ENCODE measurements around the gene CASP7. TPM values are rescaled to one million over a fixed set of nuclear protein-coding genes. Genes with fewer than 3 reads are reported as not detected.

Gene CASP7
- total and polyA plus RNA-seq, 4 donors: 8.8 to 25.0 (median 11.4) TPM

DNA sequence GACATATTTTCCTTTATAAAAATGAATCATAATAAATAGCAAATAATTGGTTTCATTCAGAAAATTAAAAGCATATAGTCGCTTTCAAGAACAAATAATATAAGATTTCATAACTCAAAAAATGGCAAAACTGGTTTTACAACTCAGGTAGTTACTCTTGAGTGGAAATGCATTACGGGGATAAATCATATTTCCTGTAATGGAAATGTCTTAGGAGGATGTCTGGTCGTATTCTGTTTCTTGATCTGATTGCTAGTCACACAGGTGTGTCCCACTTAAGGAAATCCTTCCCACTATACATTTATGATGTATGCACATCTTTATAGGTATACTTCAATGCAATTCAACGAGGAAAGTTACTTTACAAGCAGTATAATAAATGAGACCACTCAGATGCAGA lies 36.5 kb upstream of the CASP7 start:
- WGBS: 83% methylated on average over 4 of the region's 4 CpGs
- no peak overlapping the region for H3K27ac ChIP-seq (ENCODE audit: low read depth in 1 of 2, low read length in 2 of 2)

DNA sequence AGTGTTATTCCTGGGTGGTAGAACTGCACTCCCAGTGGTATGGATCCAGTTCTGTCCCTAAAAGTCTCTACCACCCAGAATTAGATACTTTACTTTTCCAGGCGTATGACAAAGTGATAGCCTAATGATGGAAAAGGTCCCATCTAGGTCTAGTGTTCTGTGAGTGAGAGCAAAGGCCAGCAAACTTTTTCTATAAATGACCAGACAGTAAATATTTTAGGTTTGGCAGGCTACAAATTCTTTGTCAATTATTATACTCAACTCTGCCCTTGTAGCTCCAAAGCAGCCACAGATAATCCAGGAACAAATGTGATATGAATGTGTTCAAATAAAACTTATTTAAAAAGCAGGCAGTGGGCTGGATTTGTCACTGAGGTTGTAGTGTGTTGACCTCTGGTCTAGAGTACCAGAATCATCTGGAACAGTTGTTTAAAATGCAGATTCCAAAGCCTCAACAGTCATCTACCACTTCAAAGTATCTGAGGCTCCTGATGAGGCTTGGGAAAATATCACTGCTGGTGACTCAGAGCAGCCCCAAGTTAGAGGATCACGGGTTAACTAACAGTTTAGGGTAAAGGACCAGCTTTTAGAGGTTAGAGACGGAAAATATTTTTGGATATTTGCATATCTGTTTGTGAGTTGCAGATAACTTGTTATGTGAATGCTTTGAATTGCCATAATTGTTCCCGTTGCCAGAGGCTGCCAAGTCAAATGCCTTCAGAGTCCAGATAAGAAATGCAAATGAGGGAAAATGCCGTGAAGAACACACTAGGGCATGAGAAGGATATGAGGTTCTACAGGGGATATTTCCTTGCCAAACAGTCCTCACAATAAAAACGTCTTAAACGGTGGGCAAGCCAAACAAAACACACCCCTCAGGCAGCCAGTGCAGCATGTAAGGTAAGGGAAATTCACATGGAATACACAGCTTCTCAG lies 35.3 kb upstream of the CASP7 start:
- TF ChIP-seq HNF4G (IDR thresholded peaks at IDR 0.05) (peak; percentile 29), EGR1 (IDR thresholded peaks at IDR 0.05; ENCODE audit: low read depth in 2 of 2) (no peak), FOXA1 (IDR thresholded peaks at IDR 0.05) (no peak), JUND (IDR thresholded peaks at IDR 0.05) (peak in 1 of 2 donors; percentile 21), RAD21 (IDR thresholded peaks at IDR 0.05) (no peak), NR2F2 (IDR thresholded peaks at IDR 0.05) (no peak), YY1 (IDR thresholded peaks at IDR 0.05) (peak; percentile 52), GABPA (IDR thresholded peaks at IDR 0.05 in 1 of 2, conservative IDR thresholded peaks at IDR 0.05 in 1 of 2) (no peak), FOXA2 (IDR thresholded peaks at IDR 0.05) (no peak), RXRA (IDR thresholded peaks at IDR 0.05) (peak in 1 of 2 donors; percentile 67), SP1 (IDR thresholded peaks at IDR 0.05) (peak; percentile 38), TAF1 (conservative IDR thresholded peaks at IDR 0.05) (no peak), HNF4A (conservative IDR thresholded peaks at IDR 0.05) (peak; percentile 66 to 77)
- TF ChIP-seq, protein P1, sequence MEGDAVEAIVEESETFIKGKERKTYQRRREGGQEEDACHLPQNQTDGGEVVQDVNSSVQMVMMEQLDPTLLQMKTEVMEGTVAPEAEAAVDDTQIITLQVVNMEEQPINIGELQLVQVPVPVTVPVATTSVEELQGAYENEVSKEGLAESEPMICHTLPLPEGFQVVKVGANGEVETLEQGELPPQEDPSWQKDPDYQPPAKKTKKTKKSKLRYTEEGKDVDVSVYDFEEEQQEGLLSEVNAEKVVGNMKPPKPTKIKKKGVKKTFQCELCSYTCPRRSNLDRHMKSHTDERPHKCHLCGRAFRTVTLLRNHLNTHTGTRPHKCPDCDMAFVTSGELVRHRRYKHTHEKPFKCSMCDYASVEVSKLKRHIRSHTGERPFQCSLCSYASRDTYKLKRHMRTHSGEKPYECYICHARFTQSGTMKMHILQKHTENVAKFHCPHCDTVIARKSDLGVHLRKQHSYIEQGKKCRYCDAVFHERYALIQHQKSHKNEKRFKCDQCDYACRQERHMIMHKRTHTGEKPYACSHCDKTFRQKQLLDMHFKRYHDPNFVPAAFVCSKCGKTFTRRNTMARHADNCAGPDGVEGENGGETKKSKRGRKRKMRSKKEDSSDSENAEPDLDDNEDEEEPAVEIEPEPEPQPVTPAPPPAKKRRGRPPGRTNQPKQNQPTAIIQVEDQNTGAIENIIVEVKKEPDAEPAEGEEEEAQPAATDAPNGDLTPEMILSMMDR (IDR thresholded peaks at IDR 0.05; ENCODE audit: low read depth, low read length, missing input control): no peak
- TF ChIP-seq, protein P2, sequence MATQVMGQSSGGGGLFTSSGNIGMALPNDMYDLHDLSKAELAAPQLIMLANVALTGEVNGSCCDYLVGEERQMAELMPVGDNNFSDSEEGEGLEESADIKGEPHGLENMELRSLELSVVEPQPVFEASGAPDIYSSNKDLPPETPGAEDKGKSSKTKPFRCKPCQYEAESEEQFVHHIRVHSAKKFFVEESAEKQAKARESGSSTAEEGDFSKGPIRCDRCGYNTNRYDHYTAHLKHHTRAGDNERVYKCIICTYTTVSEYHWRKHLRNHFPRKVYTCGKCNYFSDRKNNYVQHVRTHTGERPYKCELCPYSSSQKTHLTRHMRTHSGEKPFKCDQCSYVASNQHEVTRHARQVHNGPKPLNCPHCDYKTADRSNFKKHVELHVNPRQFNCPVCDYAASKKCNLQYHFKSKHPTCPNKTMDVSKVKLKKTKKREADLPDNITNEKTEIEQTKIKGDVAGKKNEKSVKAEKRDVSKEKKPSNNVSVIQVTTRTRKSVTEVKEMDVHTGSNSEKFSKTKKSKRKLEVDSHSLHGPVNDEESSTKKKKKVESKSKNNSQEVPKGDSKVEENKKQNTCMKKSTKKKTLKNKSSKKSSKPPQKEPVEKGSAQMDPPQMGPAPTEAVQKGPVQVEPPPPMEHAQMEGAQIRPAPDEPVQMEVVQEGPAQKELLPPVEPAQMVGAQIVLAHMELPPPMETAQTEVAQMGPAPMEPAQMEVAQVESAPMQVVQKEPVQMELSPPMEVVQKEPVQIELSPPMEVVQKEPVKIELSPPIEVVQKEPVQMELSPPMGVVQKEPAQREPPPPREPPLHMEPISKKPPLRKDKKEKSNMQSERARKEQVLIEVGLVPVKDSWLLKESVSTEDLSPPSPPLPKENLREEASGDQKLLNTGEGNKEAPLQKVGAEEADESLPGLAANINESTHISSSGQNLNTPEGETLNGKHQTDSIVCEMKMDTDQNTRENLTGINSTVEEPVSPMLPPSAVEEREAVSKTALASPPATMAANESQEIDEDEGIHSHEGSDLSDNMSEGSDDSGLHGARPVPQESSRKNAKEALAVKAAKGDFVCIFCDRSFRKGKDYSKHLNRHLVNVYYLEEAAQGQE (IDR thresholded peaks at IDR 0.05): peak; percentile 18
- TF ChIP-seq, protein P3, sequence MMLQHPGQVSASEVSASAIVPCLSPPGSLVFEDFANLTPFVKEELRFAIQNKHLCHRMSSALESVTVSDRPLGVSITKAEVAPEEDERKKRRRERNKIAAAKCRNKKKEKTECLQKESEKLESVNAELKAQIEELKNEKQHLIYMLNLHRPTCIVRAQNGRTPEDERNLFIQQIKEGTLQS (IDR thresholded peaks at IDR 0.05): no peak
- TF ChIP-seq, protein P4, sequence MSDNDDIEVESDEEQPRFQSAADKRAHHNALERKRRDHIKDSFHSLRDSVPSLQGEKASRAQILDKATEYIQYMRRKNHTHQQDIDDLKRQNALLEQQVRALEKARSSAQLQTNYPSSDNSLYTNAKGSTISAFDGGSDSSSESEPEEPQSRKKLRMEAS (IDR thresholded peaks at IDR 0.05): no peak
- TF ChIP-seq, protein P5, sequence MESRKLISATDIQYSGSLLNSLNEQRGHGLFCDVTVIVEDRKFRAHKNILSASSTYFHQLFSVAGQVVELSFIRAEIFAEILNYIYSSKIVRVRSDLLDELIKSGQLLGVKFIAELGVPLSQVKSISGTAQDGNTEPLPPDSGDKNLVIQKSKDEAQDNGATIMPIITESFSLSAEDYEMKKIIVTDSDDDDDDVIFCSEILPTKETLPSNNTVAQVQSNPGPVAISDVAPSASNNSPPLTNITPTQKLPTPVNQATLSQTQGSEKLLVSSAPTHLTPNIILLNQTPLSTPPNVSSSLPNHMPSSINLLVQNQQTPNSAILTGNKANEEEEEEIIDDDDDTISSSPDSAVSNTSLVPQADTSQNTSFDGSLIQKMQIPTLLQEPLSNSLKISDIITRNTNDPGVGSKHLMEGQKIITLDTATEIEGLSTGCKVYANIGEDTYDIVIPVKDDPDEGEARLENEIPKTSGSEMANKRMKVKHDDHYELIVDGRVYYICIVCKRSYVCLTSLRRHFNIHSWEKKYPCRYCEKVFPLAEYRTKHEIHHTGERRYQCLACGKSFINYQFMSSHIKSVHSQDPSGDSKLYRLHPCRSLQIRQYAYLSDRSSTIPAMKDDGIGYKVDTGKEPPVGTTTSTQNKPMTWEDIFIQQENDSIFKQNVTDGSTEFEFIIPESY (IDR thresholded peaks at IDR 0.05): no peak
- Histone ChIP-seq H3K9me3 (ENCODE audit: control insufficient read depth in 4 of 4, low read length in 3 of 4) (no peaks in the 10 kb centered on the region), H3K4me1 (ENCODE audit: control insufficient read depth in 4 of 4, insufficient read depth in 4 of 4, low read length in 3 of 4) (peaks cover 2 to 19% (median 14%) of the 10 kb centered on the region in 4 donors), H3K9ac (ENCODE audit: low read depth in 1 of 2, low read length in 2 of 2) (no peak overlapping the region), H3K27ac (ENCODE audit: low read depth in 1 of 2, low read length in 2 of 2) (peak overlapping the region; percentile 32 to 61), H3K36me3 (ENCODE audit: control insufficient read depth in 4 of 4, insufficient read depth in 3 of 4, low read depth in 1 of 4, low read length in 3 of 4) (no peaks in the 10 kb centered on the region), H3K27me3 (ENCODE audit: control insufficient read depth in 4 of 4, insufficient read depth in 4 of 4, low read length in 3 of 4) (no peaks in the 10 kb centered on the region), H3K4me3 (ENCODE audit: low read depth in 1 of 3, low read length in 3 of 3) (no peak overlapping the region)
- 12% methylated on average over 7 of the region's 7 CpGs for WGBS
- DNase-seq (ENCODE audit: low spot score): no peak

More for the DNA sequence above, 36.5 kb upstream of the CASP7 start:
- TF ChIP-seq TAF1 (conservative IDR thresholded peaks at IDR 0.05) (no peak), YY1 (IDR thresholded peaks at IDR 0.05) (no peak), FOXA1 (IDR thresholded peaks at IDR 0.05) (no peak), GABPA (IDR thresholded peaks at IDR 0.05 in 1 of 2, conservative IDR thresholded peaks at IDR 0.05 in 1 of 2) (no peak), SP1 (IDR thresholded peaks at IDR 0.05) (no peak), RAD21 (IDR thresholded peaks at IDR 0.05) (no peak), FOXA2 (IDR thresholded peaks at IDR 0.05) (no peak)
- TF ChIP-seq, protein P5 (IDR thresholded peaks at IDR 0.05): no peak
- TF ChIP-seq, protein P3 (IDR thresholded peaks at IDR 0.05): no peak
- Histone ChIP-seq H3K9me3 (ENCODE audit: control insufficient read depth in 4 of 4, low read length in 3 of 4) (no peaks in the 10 kb centered on the region), H3K4me1 (ENCODE audit: control insufficient read depth in 4 of 4, insufficient read depth in 4 of 4, low read length in 3 of 4) (peaks cover 2 to 24% (median 15%) of the 10 kb centered on the region in 4 donors), H3K9ac (ENCODE audit: low read depth in 1 of 2, low read length in 2 of 2) (no peak overlapping the region), H3K4me3 (ENCODE audit: low read depth in 1 of 3, low read length in 3 of 3) (no peak overlapping the region), H3K36me3 (ENCODE audit: control insufficient read depth in 4 of 4, insufficient read depth in 3 of 4, low read depth in 1 of 4, low read length in 3 of 4) (no peaks in the 10 kb centered on the region), H3K27me3 (ENCODE audit: control insufficient read depth in 4 of 4, insufficient read depth in 4 of 4, low read length in 3 of 4) (no peaks in the 10 kb centered on the region)
- DNase-seq (ENCODE audit: low spot score): no peak

Measured in liver (tissue), 9 donors.